Ovary (tissue), 3 donors: Measurements from ENCODE around the gene GATB.

Source experiments
- CTCF ChIP-seq, 3 donors: fragments of 450-650 bp in 2 of 3; fragments of 200-600 bp in 1 of 3; IDR thresholded peaks; one replicate each; pipeline versions ENCODE4 v1.5.1 to v1.8.0; 2016 to 2022; ENCODE audit warnings: antibody characterized with exemption in 3 of 3, mild to moderate bottlenecking in 1 of 3
- EP300 ChIP-seq: sonication (generic); formaldehyde crosslinking; IDR thresholded peaks from one replicate; pipeline ENCODE4 v1.6.1; 2017; ENCODE audit warnings: antibody characterized with exemption
- POLR2A ChIP-seq: fragments of 450-650 bp; IDR thresholded peaks from one replicate; pipeline ENCODE4 v1.6.1; 2017; ENCODE audit warnings: antibody characterized with exemption, mild to moderate bottlenecking, moderate library complexity
- donor health status: DM: no; HTN: no; CAD: no.

GRCh38 chr4:151678048-151678872 is 82.5 kb downstream of the GATB start:
- TF ChIP-seq CTCF (IDR thresholded peaks at IDR 0.05) (no peak), POLR2A (no peak), EP300 (no peak)
